ENCODE data around the gene CLPSL2.

DNA sequence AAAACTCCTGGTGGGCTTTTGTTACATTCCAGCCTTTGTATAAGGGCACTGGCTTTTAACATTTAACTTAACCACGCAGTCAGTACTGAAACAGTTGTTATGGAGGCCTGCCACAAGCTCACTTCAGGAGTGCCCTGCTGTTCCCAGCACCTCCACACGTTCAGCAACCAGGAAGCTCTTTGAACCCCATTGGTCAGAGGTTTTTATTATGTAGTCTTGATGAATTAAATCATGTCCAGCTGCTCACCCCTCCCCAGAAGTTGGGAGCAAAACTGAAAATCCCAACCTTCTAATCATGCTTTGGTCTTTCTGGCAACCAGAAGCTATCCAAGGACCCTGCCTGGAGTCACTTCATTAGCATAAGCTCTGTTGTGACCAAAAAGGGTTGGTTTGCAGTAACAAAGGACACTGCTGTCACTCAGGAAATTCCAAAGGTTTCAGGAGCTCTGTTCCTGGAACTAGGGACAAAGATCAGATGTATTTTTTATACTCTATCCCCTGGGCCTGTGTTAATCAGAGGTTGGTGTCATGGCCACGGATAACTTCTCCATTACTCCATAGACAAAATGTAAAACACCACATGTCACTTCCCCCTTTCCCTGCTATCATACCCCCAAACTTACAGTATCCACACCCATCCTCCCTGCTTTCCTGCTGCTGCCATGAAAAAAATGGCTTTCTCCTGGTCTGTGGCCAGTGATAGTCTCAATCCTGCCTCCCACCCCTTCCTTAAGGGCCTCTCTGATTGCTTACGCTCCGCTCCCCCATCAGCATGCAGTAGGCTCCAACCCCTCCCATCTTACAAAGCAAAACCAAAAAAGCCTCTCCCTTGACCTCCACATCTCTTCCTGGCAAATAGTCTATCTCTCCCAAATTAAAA is 36.5 kb upstream of the CLPSL2 start:
- TF ChIP-seq SP1 (IDR thresholded peaks at IDR 0.05; ENCODE audit: low read depth) = no peak
- TF ChIP-seq, protein P1, sequence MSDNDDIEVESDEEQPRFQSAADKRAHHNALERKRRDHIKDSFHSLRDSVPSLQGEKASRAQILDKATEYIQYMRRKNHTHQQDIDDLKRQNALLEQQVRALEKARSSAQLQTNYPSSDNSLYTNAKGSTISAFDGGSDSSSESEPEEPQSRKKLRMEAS (IDR thresholded peaks at IDR 0.05) = no peak
- no peak for TF ChIP-seq POLR2A (IDR thresholded peaks at IDR 0.05; ENCODE audit: borderline replicate concordance, extremely low read depth, insufficient read depth, insufficient read length)
- TF ChIP-seq, protein P2, sequence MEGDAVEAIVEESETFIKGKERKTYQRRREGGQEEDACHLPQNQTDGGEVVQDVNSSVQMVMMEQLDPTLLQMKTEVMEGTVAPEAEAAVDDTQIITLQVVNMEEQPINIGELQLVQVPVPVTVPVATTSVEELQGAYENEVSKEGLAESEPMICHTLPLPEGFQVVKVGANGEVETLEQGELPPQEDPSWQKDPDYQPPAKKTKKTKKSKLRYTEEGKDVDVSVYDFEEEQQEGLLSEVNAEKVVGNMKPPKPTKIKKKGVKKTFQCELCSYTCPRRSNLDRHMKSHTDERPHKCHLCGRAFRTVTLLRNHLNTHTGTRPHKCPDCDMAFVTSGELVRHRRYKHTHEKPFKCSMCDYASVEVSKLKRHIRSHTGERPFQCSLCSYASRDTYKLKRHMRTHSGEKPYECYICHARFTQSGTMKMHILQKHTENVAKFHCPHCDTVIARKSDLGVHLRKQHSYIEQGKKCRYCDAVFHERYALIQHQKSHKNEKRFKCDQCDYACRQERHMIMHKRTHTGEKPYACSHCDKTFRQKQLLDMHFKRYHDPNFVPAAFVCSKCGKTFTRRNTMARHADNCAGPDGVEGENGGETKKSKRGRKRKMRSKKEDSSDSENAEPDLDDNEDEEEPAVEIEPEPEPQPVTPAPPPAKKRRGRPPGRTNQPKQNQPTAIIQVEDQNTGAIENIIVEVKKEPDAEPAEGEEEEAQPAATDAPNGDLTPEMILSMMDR (IDR thresholded peaks at IDR 0.05 in 2 of 3, conservative IDR thresholded peaks at IDR 0.05 in 1 of 3; ENCODE audit: borderline replicate concordance in 1 of 3, insufficient read depth in 1 of 3, low read depth in 2 of 3, low read length in 2 of 3) = no peak
- no peak for TF ChIP-seq EZH2 (IDR thresholded peaks at IDR 0.05)
